HG02852 (cell line): ENCODE measurements around the gene ATRN.

Experiments used
- ATAC-seq: cut with Tn5 transposase; IDR thresholded peaks from one replicate; pipeline ENCODE4 v1.9.1; 2021; ENCODE audit warnings: mild to moderate bottlenecking, moderate library complexity; ENCODE audit not compliant: unreplicated experiment

ATRN gene

GRCh38 chr20:3691897-3692296 is 221.1 kb downstream of the ATRN start:
- no peak for ATAC-seq

GRCh38 chr20:3692706-3693294 is 222.0 kb downstream of the ATRN start:
- no peak for ATAC-seq

DNA sequence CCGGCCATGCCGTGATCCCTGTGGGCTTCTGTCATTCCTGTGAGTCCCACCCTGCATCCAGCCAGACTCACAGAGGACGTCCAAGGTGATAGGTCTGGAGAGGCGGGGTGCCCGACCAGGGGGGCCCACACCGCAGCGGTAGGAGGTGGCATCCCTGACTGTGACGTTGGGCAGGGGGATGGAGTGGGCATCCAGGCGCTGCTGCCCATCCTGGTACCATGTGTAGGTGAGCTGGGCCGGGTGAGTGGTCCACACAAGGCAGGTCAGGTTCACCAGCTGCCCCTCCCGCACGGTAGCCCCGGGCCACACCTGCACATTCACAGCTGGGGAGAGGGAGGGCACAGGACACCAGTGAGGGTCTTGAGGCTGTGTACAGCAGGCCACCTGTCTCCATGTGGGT is 222.6 kb downstream of the ATRN start:
- ATAC-seq, result no peak

- no peak for ATAC-seq
These were observed 224.0 kb downstream of the ATRN start for GRCh38 chr20:3694864-3695263.

DNA sequence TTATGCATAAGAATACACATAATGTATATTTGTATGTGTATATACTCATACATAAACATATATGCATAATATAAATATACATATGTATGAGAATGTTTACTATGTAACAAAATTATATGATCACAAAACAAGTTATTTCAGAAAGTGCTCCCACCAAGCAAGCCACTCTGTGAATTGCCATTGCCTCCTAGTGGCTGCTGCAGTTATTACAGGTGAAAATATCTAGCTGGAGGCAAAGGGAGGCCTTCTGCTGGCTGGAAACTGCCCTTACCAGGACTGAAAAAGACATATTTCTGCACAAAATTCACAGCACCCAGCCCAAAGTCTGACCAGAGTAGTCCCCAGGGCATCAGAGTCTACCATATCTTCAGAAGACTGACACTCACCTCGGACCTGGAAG is 225.4 kb downstream of the ATRN start:
- no peak for ATAC-seq

GRCh38 chr20:3696745-3697587 is 226.1 kb downstream of the ATRN start:
- ATAC-seq, result no peak

DNA sequence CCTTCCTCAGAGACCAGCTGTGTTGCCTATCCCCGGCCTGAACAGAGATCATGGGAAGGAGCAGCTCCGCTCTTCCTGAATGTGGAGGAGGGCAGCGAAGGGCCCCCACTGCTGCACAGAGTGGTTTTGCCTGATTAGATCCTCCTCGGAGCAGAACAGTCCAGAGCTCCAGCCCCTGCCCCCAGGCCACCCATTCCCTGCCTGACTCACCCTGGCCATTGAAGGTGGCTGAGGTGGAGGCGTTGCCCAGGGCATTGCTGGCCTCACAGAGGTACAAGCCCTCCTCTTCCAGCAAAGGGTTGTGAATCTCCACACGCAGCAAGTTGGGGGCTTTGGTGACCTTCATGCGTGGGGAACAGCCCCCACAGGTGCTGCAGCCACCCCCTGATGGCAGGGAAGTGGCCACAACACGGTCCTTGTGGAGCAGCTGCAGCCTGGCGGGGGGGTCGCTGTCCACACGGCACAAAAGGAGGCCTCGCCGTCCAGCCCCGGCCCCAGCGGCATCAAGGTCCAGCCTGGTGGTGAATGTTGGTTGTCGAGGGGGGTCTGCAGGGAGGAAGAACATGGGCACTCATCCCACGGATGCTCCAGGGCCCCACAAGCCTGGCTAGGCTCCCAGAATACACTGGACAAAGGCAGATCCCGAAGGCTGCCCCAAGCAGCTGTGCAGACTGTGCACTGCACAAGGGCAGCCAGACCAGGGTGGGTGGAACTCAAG is 226.9 kb downstream of the ATRN start:
- ATAC-seq, result no peak

DNA sequence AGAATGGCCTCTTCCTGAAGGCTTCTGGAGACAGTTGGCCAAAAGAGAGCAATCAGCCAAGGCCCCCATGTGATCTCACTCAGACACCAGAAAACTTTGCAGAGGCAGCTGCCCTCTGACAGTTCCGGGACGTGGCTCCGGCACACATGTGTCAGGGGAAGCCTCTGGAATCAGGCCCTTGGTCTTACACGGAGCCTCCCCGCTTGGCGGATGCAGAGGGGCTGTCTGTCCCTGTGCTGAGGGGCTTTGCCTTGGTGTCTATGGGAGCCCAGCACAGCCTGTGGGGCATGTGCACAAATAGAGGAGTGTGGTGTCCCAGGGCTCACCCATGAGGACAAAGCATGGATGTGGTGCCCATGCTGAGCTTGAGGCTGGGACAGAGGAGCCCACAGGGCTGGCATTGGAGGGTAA is 227.8 kb downstream of the ATRN start:
- ATAC-seq, result no peak

GRCh38 chr20:3699037-3699436 is 228.2 kb downstream of the ATRN start:
- no peak for ATAC-seq
